Stimulated activated CD4-positive, alpha-beta T cell treated with anti-CD3 and anti-CD28 coated beads, Interleukin-15, amount 100 ng/mL, for 1 hour (primary cell): ENCODE results near the gene KLRK1.
"Not testable (repeated sequence)": the region's sequence is repeated elsewhere in the genome, so short reads cannot be mapped to it uniquely, and the experiment has no call there.

Experiments
- DNase-seq, 2 donors: peaks; one replicate each; pipeline ENCODE4 v3.0.0-alpha.2; 2020; ENCODE audit warnings: low read depth in 1 of 2, low spot score in 1 of 2

KLRK1 gene

GRCh38 chr12:10388624-10389413 is 1.0 kb downstream of the KLRK1 start:
- no peak for DNase-seq

- DNase-seq = not testable (repeated sequence)
Observed at GRCh38 chr12:10387498-10387897, 2.3 kb downstream of the KLRK1 start.

GRCh38 chr12:10386857-10387256 is 3.0 kb downstream of the KLRK1 start:
- no peak for DNase-seq

- no peak for DNase-seq
Observed at GRCh38 chr12:10385166-10385613, 4.7 kb downstream of the KLRK1 start.

DNA sequence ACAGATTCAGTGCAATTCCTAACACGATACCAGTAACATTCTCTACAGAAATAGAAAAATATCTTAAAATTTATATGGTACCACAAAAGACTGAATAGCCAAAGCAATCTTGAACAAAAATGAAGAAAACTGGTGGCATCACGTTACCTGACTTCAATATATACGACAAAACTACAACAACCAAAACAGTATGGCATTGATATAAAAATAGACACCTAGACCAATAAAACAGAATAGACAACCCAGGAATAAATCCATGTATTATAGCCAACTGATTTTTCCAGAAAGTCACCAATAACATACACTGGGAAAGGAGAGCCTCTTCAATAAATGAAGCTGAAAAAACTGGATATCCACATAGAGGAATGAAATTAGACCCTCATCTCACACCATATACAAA is 5.7 kb downstream of the KLRK1 start:
- DNase-seq = no peak

GRCh38 chr12:10381928-10382628 is 7.8 kb downstream of the KLRK1 start:
- DNase-seq = no peak

- not testable (repeated sequence) for DNase-seq
Observed at GRCh38 chr12:10378737-10379136, 11.1 kb downstream of the KLRK1 start.

GRCh38 chr12:10374624-10375018 is 15.2 kb downstream of the KLRK1 start:
- DNase-seq = no peak

DNA sequence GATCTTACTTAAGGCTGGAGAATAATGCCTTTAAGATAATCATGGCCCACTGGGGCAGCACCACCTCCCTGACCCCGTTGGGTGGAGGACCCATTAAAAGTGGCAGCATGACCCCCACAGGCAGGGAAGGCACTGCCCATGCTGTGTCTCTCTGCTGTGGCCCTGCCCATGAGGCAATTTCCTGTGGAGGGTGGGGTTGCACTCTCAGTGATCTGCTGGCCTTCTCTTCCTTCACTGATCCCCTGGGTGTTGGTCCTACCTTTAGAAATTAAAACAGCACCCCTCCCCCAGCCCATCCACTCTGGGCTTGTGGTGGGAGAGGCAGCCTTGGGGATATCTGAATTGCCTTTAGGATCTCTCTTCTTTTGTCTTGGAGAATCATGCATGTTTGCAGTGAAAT is 17.3 kb downstream of the KLRK1 start:
- no peak for DNase-seq

DNA sequence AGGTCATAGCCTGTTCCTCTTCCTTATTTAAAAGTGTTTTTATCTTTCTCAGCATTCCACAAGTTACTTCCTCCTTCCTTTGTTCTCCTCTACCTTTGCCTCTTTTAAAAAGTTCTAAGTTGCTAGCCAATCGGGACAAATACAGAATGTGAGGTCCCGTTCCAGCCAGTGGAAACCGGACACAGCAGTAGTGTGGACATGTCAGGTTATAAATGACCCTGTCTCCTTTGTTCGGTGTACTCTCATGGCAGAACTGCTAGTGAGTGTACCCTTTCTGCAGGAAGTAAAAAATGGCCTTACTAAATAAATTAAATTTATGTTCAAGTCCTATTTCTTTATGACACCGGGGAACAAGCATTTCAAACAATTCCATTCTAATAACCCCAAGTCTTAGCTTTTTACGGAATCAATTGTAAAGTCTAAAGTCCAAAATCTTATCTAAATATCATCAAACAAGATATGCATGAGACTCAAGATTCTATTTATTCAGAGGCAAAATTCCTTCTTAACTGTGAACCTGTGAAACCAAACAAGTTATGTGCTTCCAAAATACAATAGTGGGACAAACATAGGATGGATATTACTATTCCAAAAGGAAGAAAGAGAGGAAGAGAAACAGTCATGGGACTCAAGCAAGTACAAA is 17.8 kb downstream of the KLRK1 start:
- DNase-seq = not testable (repeated sequence)

DNA sequence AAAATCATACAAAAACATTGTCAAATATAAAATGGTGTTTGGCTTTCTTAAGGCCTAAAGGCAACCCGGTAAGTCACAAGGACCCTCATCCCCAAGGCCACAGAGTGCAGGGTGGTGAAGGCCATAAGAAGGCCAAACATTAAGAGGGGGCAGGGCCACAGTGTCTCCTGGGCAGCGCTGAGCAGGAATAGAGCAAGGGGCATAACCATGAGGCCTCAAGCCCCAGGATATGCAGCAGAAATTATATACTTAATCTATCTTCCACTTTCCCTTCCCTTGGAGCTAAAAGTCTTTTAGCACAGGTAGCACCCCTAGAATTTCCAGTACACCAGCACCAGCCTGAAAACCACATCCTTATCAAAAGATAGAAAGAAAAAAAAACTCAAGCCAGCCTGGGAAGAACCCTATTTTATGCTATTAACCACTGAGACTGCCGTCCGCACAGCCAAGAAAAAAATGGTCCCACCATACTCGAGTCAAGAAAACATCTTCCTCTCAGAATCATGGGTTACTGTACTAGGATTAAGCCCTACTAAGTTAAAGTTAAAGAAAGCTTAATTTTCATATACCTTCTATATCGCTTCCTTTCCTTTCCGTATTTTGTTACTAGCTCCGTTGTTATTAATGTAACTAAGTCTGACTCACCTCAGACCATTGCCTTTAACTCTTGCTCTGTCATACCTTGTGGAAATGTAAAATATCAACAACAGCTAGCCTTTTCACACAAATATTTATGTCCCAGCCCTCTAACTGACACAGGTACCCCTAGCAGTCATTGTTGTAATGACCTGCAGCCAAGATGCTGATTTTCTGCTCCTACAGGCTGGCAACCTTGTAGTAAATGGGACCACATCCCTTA is 20.1 kb downstream of the KLRK1 start:
- no peak for DNase-seq

DNA sequence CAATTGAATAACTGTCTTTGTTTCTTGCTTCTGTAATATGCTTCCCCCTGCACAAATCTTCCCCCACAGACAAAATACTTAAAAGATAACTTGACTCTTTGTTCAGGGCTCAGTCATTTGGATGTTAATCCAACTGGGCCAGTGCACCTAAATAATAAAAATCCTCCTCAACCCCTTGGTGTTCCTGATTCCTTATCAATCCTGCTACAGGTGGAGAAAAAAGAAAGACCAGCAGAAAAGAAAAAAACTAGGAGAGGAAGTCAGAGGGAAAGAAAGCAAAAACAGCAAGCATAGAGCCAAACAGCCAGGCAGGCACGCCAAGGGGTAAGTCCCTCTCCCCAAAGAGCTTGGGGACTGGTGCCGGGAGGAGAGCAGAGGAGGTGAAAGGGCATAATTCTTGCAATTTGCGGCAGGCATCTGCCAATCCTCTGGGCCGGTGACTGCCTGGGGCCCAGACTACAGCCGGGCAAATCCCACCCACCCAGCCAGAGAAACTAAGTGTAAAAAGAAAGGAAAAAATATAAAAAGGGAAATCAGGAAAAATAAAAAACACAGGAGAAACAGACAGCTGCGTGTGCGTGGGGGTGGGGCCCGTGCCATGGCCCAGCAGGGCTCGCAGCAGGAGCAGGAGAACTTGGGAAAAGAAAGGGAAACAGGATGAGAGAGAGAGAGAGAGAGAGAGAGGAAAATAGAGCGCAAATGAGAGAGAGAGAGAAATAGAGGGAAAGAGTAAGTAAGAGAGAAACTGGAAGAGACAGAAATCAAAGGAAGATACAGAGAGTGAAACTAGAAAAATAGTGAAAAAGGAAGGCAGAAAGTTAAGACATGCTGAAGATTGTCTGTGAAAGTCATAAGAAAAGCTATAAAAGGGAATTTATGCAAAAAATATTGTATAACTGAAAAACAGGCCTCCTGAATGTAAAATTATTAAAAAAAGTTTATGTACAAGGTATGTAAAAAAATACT is 21.4 kb downstream of the KLRK1 start:
- DNase-seq = no peak

DNA sequence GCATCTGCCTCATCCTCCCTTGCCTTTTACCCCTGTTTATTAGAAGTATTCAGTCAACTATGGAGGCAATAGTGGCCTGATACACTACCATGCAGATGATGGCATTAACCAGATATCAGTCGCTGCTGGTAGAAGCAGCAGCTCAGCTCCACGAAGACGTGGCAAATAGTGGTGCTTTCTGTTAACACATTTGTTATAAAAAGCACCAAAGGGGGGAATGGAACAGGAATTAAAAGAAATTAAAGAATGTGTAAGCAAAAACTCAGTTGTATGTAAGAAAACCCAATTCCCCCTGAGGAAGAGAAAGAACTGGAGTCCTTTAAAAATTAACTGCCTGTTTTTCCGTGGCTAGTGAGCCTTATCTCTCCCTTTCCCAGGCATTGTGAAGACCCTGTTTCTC is 22.1 kb downstream of the KLRK1 start:
- not testable (repeated sequence) for DNase-seq

DNA sequence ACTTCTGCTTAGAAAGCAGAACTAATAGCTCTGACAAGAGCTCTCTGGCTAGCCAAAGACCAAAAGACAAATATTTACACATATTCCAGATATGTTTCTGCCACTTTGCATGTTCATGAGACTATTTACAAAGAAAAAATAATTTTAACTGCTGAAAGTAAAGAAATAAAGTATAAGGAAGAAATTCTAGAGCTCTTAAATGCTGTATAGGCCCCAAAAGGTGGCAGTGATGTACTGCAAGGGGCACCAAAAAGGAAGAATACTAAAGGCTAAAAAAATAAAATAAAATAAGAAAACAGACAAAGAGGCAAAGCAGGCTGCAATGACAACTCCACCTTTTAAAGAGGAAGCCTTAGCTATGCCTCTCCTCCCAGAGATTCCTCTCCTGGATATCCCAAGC is 23.0 kb downstream of the KLRK1 start:
- DNase-seq = no peak

DNA sequence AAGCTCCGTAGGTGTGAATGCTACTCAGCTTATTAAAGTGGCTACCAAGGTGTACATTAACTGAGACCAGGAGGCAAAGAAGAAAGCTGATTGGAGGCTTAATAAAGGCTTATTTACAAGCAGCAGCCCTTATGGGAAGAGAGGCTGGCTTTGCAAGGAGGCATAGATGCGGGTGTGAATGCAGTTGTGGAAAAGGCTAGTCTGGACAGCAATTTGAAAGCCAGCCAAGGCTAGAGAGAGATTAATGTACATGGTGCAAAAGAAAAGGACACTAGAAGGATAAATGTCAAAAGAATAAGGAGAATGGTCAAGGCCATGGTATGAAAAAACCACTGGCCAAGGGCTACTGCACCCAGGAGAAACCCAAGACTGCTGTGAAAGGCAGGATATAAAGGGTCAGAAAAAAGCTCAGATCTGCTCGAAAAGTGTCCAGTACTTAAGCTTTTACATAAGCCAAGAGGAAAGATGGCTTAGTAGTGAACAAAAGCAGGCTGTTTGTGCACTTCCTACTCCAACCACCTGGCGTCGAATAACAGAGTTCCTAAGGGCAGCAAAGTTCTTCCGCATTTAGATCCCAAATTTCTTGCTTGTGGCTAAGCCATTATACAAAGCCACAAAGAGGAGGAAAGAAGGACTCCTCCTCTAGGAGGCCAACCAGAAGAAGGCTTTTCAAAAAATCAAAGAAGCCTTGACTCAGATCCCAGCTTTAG is 24.0 kb downstream of the KLRK1 start:
- DNase-seq = no peak

- DNase-seq = peak in 1 of 2 donors; percentile 6
Observed at GRCh38 chr12:10364815-10365622, 24.8 kb downstream of the KLRK1 start.

DNA sequence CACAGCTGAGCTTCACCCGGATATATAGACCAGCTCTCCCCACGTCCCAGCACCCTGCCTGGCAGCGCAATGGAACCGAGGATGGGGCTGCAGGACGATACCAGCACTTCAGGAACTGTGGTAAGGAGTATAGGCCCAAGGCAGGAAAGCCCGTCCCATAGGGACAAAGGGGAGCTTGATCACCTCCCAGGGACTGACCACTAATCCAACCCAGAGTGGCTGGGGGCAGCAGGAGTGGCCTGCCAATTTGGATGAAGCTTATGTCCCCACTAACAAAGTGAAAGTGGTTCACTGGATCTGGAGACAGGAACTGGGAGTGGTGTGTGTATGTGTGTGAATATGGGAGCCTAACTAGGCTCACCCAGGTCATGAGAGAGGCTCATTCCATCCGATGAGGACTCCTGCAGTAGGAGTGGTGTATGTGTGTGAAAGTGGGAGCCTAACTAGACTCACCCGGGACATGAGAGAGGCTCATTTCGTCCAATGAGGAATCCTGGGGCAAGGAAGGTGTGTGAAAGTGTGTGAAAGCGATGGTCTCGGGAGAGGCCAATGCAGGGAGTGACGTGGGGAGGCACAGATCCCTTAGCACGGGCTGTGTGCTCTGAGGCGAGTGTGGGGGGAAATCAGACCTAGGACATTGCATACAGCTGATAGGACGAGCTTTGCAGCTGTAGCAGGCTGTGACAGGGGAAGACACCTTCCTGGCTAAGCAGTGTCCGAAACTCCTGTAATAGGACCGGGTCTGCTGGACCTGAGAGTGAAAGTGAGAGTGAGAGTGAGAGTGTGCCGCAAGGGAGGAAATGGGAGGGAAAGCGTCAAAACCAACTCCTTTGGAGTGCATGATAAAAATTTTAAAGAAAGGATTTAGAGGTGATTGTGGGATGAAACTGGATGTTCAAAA is 25.7 kb downstream of the KLRK1 start:
- no peak for DNase-seq

- DNase-seq = no peak
Observed at GRCh38 chr12:10363658-10363913, 26.3 kb downstream of the KLRK1 start.
